ENCODE data around the gene BNIP3. TPM values are rescaled to one million over a fixed set of nuclear protein-coding genes. Genes with fewer than 3 reads are reported as not detected.

Gene BNIP3
- total and polyA plus RNA-seq, 5 experiments from 2014 or later, result 30.8 to 42.1 (median 37.5) TPM

- ATAC-seq, result no peak
- Mint-ChIP-seq H3K9me3 (peaks cover 0 to 5% (median 2%) of the 10 kb centered on the region in 9 donors), H3K27ac (peak overlapping the region; percentile 2 to 80 (median 52)), H3K27me3 (no peaks in the 10 kb centered on the region), H3K36me3 (peaks cover 6 to 25% (median 8%) of the 10 kb centered on the region in 3 donors), H3K4me1 (peaks cover 45 to 86% (median 76%) of the 10 kb centered on the region in 4 donors), H3K4me3 (peak overlapping the region in 7 of 10 donors; percentile 0 to 75 (median 28))
- POLR2A ChIA-PET, result interaction anchor here (0.5 kb wide), 1 partner anchor 23 kb away, joined by 3 read pairs; no protein-coding TSS in a partner anchor
- no peak for DNase-seq
Measured at GRCh38 chr10:131930150-131930549, 51.6 kb downstream of the BNIP3 start.

GRCh38 chr10:131929122-131929845 lies 52.4 kb downstream of the BNIP3 start:
- POLR2A ChIA-PET, result interaction anchor here (1.0 kb wide), 1 partner anchor 14 kb away, joined by 3 read pairs; no protein-coding TSS in a partner anchor
- Mint-ChIP-seq H3K4me1 (peaks cover 42 to 85% (median 69%) of the 10 kb centered on the region in 4 donors), H3K27me3 (no peaks in the 10 kb centered on the region), H3K36me3 (peaks cover 11 to 18% (median 11%) of the 10 kb centered on the region in 3 donors), H3K4me3 (peak overlapping the region in 9 of 10 donors; percentile 8 to 83 (median 73)), H3K9me3 (peaks cover 0 to 12% (median 2%) of the 10 kb centered on the region in 9 donors), H3K27ac (peak overlapping the region in 8 of 10 donors; percentile 18 to 92 (median 72))
- ATAC-seq (no peak), DNase-seq (no peak)

- no peaks in the 10 kb centered on the region for H3K27me3 Mint-ChIP-seq
- peak overlapping the region; percentile 61 to 87 (median 76) for H3K4me3 Mint-ChIP-seq
- peaks cover 0 to 12% (median 2%) of the 10 kb centered on the region in 9 donors for H3K9me3 Mint-ChIP-seq
- peak overlapping the region; percentile 18 to 92 (median 76) for H3K27ac Mint-ChIP-seq
- peak in 7 of 10 donors; percentile 20 to 53 (median 37) for DNase-seq
- peak; percentile 92 to 95 for ATAC-seq
- H3K4me1 Mint-ChIP-seq, result peaks cover 43 to 81% (median 68%) of the 10 kb centered on the region in 4 donors
- POLR2A ChIA-PET, result interaction anchor here (1.0 to 1.1 kb wide), 2 partner anchors 15 to 25 kb away, joined by 3 read pairs; no protein-coding TSS in a partner anchor
- peaks cover 11 to 17% (median 11%) of the 10 kb centered on the region in 3 donors for H3K36me3 Mint-ChIP-seq
Measured at GRCh38 chr10:131928248-131929095, 53.3 kb downstream of the BNIP3 start.

- Mint-ChIP-seq H3K36me3 (peaks cover 11 to 17% (median 11%) of the 10 kb centered on the region in 3 donors), H3K27me3 (no peaks in the 10 kb centered on the region), H3K9me3 (peaks cover 0 to 12% (median 2%) of the 10 kb centered on the region in 9 donors), H3K27ac (peak overlapping the region in 8 of 10 donors; percentile 18 to 76 (median 60)), H3K4me3 (peak overlapping the region in 8 of 10 donors; percentile 11 to 75 (median 44)), H3K4me1 (peaks cover 48 to 79% (median 71%) of the 10 kb centered on the region in 4 donors)
- DNase-seq, result no peak
- no peak for ATAC-seq
- POLR2A ChIA-PET, result no interaction called here
Measured at GRCh38 chr10:131926743-131927595, 54.8 kb downstream of the BNIP3 start.

- DNase-seq (no peak), ATAC-seq (no peak)
- H3K27me3 Mint-ChIP-seq, result no peaks in the 10 kb centered on the region
- peaks cover 50 to 80% (median 73%) of the 10 kb centered on the region in 4 donors for H3K4me1 Mint-ChIP-seq
- H3K36me3 Mint-ChIP-seq, result peaks cover 11 to 21% (median 11%) of the 10 kb centered on the region in 3 donors
- POLR2A ChIA-PET, result no interaction called here
- peak overlapping the region in 3 of 10 donors; percentile 11 to 75 (median 31) for H3K4me3 Mint-ChIP-seq
- H3K9me3 Mint-ChIP-seq, result peaks cover 0 to 12% (median 2%) of the 10 kb centered on the region in 9 donors
- peak overlapping the region in 1 of 10 donors; percentile 18 for H3K27ac Mint-ChIP-seq
Measured at GRCh38 chr10:131926253-131926652, 55.5 kb downstream of the BNIP3 start.

- H3K4me3 Mint-ChIP-seq, result no peak overlapping the region
- ATAC-seq (no peak), DNase-seq (no peak)
- H3K27ac Mint-ChIP-seq, result no peak overlapping the region
- H3K27me3 Mint-ChIP-seq, result no peaks in the 10 kb centered on the region
- peaks cover 0 to 12% (median 2%) of the 10 kb centered on the region in 9 donors for H3K9me3 Mint-ChIP-seq
- POLR2A ChIA-PET, result no interaction called here
- peaks cover 11 to 19% (median 11%) of the 10 kb centered on the region in 3 donors for H3K36me3 Mint-ChIP-seq
- H3K4me1 Mint-ChIP-seq, result peaks cover 49 to 79% (median 73%) of the 10 kb centered on the region in 4 donors
Measured at GRCh38 chr10:131925716-131926115, 56.0 kb downstream of the BNIP3 start.

GRCh38 chr10:131925011-131925649 lies 56.6 kb downstream of the BNIP3 start:
- H3K27me3 Mint-ChIP-seq, result no peaks in the 10 kb centered on the region
- no peak overlapping the region for H3K4me3 Mint-ChIP-seq
- DNase-seq (no peak), ATAC-seq (no peak)
- peak overlapping the region in 1 of 10 donors; percentile 34 for H3K27ac Mint-ChIP-seq
- peaks cover 11 to 15% (median 11%) of the 10 kb centered on the region in 3 donors for H3K36me3 Mint-ChIP-seq
- H3K4me1 Mint-ChIP-seq, result peaks cover 48 to 76% (median 72%) of the 10 kb centered on the region in 4 donors
- POLR2A ChIA-PET, result interaction anchor here (0.6 kb wide), 1 partner anchor 21 kb away, joined by 4 read pairs; no protein-coding TSS in a partner anchor
- H3K9me3 Mint-ChIP-seq, result peaks cover 0 to 12% (median 2%) of the 10 kb centered on the region in 9 donors

GRCh38 chr10:131923038-131923756 lies 58.5 kb downstream of the BNIP3 start:
- peak overlapping the region in 2 of 10 donors; percentile 20 to 52 for H3K27ac Mint-ChIP-seq
- peaks cover 0 to 12% (median 2%) of the 10 kb centered on the region in 9 donors for H3K9me3 Mint-ChIP-seq
- DNase-seq, result no peak
- peaks cover 11% of the 10 kb centered on the region in 3 donors for H3K36me3 Mint-ChIP-seq
- H3K27me3 Mint-ChIP-seq, result no peaks in the 10 kb centered on the region
- ATAC-seq, result no peak
- peaks cover 48 to 72% (median 69%) of the 10 kb centered on the region in 4 donors for H3K4me1 Mint-ChIP-seq
- POLR2A ChIA-PET, result no interaction called here
- peak overlapping the region in 3 of 10 donors; percentile 1 to 5 (median 1) for H3K4me3 Mint-ChIP-seq

- peak overlapping the region in 7 of 10 donors; percentile 40 to 75 (median 53) for H3K27ac Mint-ChIP-seq
- peaks cover 4 to 11% (median 11%) of the 10 kb centered on the region in 3 donors for H3K36me3 Mint-ChIP-seq
- H3K4me3 Mint-ChIP-seq, result peak overlapping the region in 3 of 10 donors; percentile 0 to 35 (median 12)
- DNase-seq, result no peak
- H3K27me3 Mint-ChIP-seq, result no peaks in the 10 kb centered on the region
- H3K4me1 Mint-ChIP-seq, result peaks cover 43 to 68% (median 66%) of the 10 kb centered on the region in 4 donors
- POLR2A ChIA-PET, result no interaction called here
- peaks cover 0 to 12% (median 2%) of the 10 kb centered on the region in 9 donors for H3K9me3 Mint-ChIP-seq
- ATAC-seq, result no peak
Measured at GRCh38 chr10:131921184-131921583, 60.5 kb downstream of the BNIP3 start.

GRCh38 chr10:131920693-131921092 lies 61.0 kb downstream of the BNIP3 start:
- Mint-ChIP-seq H3K27me3 (no peaks in the 10 kb centered on the region), H3K4me3 (peak overlapping the region in 1 of 10 donors; percentile 0), H3K27ac (peak overlapping the region in 6 of 10 donors; percentile 40 to 75 (median 50)), H3K4me1 (peaks cover 45 to 71% (median 69%) of the 10 kb centered on the region in 4 donors), H3K36me3 (peaks cover 4 to 10% (median 8%) of the 10 kb centered on the region in 3 donors), H3K9me3 (peaks cover 0 to 12% (median 0%) of the 10 kb centered on the region in 9 donors)
- ATAC-seq, result no peak
- no peak for DNase-seq
- POLR2A ChIA-PET, result no interaction called here

Data from naive thymus-derived CD8-positive, alpha-beta T cell (primary cell).